MM.1S (cell line): Measurements from ENCODE around the gene NAA60.

Experiments
- DNase-seq: peaks from one replicate; pipeline ENCODE4 v3.0.0-alpha.2; 2015
- H2AFZ ChIP-seq: fragments of 300-600 bp; sonication (generic); 2 replicates; pipeline ENCODE4 v1.6.0; 2016; ENCODE audit warnings: antibody characterized with exemption, low read length
- H3F3A ChIP-seq: fragments of 300-600 bp; sonication (generic); 2 replicates; pipeline ENCODE4 v1.6.1; 2016; ENCODE audit warnings: mild to moderate bottlenecking, antibody characterized with exemption, low read length, moderate library complexity, mixed read lengths; ENCODE audit not compliant: insufficient read depth
- H3K27ac ChIP-seq: fragments of 300-600 bp; sonication (generic); 2 replicates; pipeline ENCODE4 v1.5.1; 2016; ENCODE audit warnings: mild to moderate bottlenecking, low read length
- H3K27me3 ChIP-seq: fragments of 300-600 bp; sonication (generic); replicated peaks from 2 replicates; pipeline ENCODE4 v1.6.0; 2016; ENCODE audit warnings: low read length; ENCODE audit not compliant: insufficient read depth
- H3K36me3 ChIP-seq: fragments of 300-600 bp; sonication (generic); replicated peaks from 2 replicates; pipeline ENCODE4 v1.6.1; 2016; ENCODE audit warnings: mild to moderate bottlenecking, low read length, mixed read lengths; ENCODE audit not compliant: insufficient read depth
- H3K4me1 ChIP-seq: fragments of 300-600 bp; sonication (generic); 2 replicates; pipeline ENCODE4 v1.6.1; 2016; ENCODE audit warnings: low read length, mixed read lengths
- H3K4me2 ChIP-seq: fragments of 300-600 bp; sonication (generic); 2 replicates; pipeline ENCODE4 v1.6.0; 2016; ENCODE audit warnings: low read depth, low read length
- H3K4me3 ChIP-seq: fragments of 300-600 bp; sonication (generic); 2 replicates; pipeline ENCODE4 v1.5.1; 2016; ENCODE audit warnings: low read length, mixed read lengths
- H3K79me2 ChIP-seq: fragments of 300-600 bp; sonication (generic); 2 replicates; pipeline ENCODE4 v1.6.1; 2016; ENCODE audit warnings: mixed run types, low read length, mixed read lengths
- H3K9ac ChIP-seq: fragments of 300-600 bp; sonication (generic); 2 replicates; pipeline ENCODE4 v1.6.1; 2016; ENCODE audit warnings: low read length, mixed read lengths
- H3K9me2 ChIP-seq: fragments of 300-600 bp; sonication (generic); replicated peaks from 2 replicates; pipeline ENCODE4 v1.6.1; 2016; ENCODE audit warnings: mild to moderate bottlenecking, low read length, mixed read lengths; ENCODE audit not compliant: insufficient read depth
- H3K9me3 ChIP-seq: fragments of 300-600 bp; sonication (generic); replicated peaks from 2 replicates; pipeline ENCODE4 v1.6.1; 2016; ENCODE audit warnings: mild to moderate bottlenecking, low read length, mixed read lengths; ENCODE audit not compliant: insufficient read depth
- H4K20me1 ChIP-seq: fragments of 300-600 bp; sonication (generic); 2 replicates; pipeline ENCODE4 v1.6.1; 2016; ENCODE audit warnings: mild to moderate bottlenecking, low read length, moderate library complexity, mixed read lengths; ENCODE audit not compliant: insufficient read depth
- EZH2 ChIP-seq: fragments of 300-600 bp; sonication (generic); optimal IDR thresholded peaks from 2 replicates; pipeline ENCODE3; 2017; ENCODE audit warnings: low read depth, mild to moderate bottlenecking, antibody characterized with exemption, low read length, mixed read lengths
- EZH2phosphoT487 ChIP-seq: fragments of 300-600 bp; sonication (generic); IDR thresholded peaks from 2 replicates; pipeline ENCODE4 v1.6.1; 2018; ENCODE audit warnings: antibody characterized with exemption, low read length
- TF ChIP-seq, protein P1 (sequence below): fragments of 300-600 bp; sonication (generic); IDR thresholded peaks from 2 replicates; pipeline ENCODE4 v1.5.1; 2016; ENCODE audit warnings: antibody characterized with exemption, low read length, mixed read lengths

The NAA60 gene

DNA sequence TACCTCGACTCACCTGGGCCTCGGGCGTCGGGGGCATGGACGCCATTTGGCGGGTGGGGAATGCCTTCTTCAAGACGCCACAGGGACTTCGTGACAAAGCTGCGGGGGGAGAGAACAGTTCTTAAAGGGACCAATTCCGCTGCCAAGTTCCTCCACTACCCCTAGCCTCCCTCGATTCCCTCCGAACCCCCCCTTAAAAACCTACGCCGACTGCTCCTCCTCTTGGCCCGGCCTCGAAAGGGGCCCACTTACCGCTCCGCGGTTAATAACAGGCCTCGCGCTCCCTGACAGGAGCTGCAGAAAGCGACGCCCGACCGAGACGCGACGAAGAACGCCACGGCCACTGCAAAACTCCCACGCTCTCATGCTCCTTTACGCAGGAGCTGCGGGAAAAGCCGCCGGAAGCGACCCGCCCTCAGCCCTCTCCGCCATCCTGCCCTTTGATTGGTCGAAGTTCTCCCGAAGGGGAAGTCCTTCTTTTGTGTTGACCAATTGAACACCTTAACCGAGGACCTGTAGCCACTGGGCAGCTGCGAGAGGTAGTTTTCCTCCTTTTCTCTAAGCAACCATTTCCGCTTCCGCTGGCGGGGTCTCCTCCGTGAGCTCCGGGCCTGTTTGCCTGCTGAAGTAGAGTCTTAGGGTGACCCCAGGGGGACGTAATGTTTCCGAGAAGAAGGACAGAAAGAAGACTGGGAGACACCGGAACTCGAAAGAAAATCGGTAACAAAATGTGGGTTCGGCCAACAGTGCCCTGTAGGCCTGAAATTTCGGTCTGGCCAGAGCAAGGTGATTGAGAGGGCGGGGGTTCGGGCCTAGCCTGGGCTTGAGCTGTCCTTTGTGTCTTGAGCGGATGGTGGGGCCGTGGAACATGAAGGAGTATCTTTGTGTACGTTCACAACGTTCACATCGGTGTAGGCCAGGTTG, at the start of gene NAA60, which contains the start of gene ZNF597:
TSS of gene NAA60 (plus strand) at position 573 of the 924 bp plus-strand sequence. CDS start 32,548 bp downstream, outside the sequence.
TSS of gene ZNF597 (minus strand) at position 397 of the 924 bp plus-strand sequence. CDS start at position 46, 351 bp downstream.
- TF ChIP-seq EZH2phosphoT487: no peak
- TF ChIP-seq, protein P1, sequence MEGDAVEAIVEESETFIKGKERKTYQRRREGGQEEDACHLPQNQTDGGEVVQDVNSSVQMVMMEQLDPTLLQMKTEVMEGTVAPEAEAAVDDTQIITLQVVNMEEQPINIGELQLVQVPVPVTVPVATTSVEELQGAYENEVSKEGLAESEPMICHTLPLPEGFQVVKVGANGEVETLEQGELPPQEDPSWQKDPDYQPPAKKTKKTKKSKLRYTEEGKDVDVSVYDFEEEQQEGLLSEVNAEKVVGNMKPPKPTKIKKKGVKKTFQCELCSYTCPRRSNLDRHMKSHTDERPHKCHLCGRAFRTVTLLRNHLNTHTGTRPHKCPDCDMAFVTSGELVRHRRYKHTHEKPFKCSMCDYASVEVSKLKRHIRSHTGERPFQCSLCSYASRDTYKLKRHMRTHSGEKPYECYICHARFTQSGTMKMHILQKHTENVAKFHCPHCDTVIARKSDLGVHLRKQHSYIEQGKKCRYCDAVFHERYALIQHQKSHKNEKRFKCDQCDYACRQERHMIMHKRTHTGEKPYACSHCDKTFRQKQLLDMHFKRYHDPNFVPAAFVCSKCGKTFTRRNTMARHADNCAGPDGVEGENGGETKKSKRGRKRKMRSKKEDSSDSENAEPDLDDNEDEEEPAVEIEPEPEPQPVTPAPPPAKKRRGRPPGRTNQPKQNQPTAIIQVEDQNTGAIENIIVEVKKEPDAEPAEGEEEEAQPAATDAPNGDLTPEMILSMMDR: no peak
- no peak for TF ChIP-seq EZH2
- peak within 1 kb of the TSS; percentile 58 for H3K4me2 ChIP-seq
- no peaks in the 10 kb centered on the region for H3F3A ChIP-seq
- H3K27ac ChIP-seq: peak within 1 kb of the TSS; percentile 29; the same call in 1 of the 2 replicates
- H3K79me2 ChIP-seq: peaks cover 21% of the 10 kb centered on the region
- no peaks in the 10 kb centered on the region for H3K27me3 ChIP-seq
- H3K9me2 ChIP-seq: no peaks in the 10 kb centered on the region
- no peaks in the 10 kb centered on the region for H3K4me1 ChIP-seq
- H3K9me3 ChIP-seq: no peaks in the 10 kb centered on the region
- no peaks in the 10 kb centered on the region for H4K20me1 ChIP-seq
- DNase-seq: peak; percentile 89
- H3K36me3 ChIP-seq: no peaks in the 10 kb centered on the region
- peak within 1 kb of the TSS; percentile 71 for H3K9ac ChIP-seq
- peak within 1 kb of the TSS; percentile 75 for H2AFZ ChIP-seq
- H3K4me3 ChIP-seq: peak within 1 kb of the TSS; percentile 74

DNA sequence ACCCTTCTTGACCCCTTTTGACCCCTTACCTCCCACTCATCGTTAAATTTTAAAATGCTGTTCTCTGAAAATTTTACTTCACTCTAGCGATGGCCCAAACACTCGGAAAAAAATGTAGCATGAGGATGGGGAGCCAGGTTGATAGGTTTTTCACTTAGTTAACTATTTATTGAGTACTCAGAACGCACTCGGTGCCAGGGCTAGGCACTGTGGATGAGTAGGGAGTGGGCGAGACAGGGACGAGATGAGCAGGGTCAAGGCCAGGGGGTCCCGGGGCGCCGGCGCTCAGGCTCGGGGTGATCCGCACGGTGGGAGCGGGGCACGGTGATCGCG, 43.1 kb upstream of the NAA60 start:
- peak overlapping the region; percentile 96 for H3K4me3 ChIP-seq
- peak; percentile 11 for DNase-seq
- H3K27me3 ChIP-seq: no peaks in the 10 kb centered on the region
- peaks cover 8% of the 10 kb centered on the region; the same call in 1 of the 2 replicates for H3F3A ChIP-seq
- no peaks in the 10 kb centered on the region for H3K9me3 ChIP-seq
- no peaks in the 10 kb centered on the region for H4K20me1 ChIP-seq
- H3K36me3 ChIP-seq: peaks cover 14% of the 10 kb centered on the region
- no peaks in the 10 kb centered on the region for H3K9me2 ChIP-seq
- peaks cover 28% of the 10 kb centered on the region for H3K79me2 ChIP-seq
- H3K9ac ChIP-seq: peak overlapping the region; percentile 80
- H3K4me1 ChIP-seq: peaks cover 6% of the 10 kb centered on the region; the same call in 1 of the 2 replicates
- peak overlapping the region; percentile 85 for H3K4me2 ChIP-seq
- peak overlapping the region; percentile 69 for H3K27ac ChIP-seq
- TF ChIP-seq EZH2phosphoT487 (no peak), EZH2 (no peak)
- TF ChIP-seq, protein P1: no peak
- H2AFZ ChIP-seq: peak overlapping the region; percentile 95

DNA sequence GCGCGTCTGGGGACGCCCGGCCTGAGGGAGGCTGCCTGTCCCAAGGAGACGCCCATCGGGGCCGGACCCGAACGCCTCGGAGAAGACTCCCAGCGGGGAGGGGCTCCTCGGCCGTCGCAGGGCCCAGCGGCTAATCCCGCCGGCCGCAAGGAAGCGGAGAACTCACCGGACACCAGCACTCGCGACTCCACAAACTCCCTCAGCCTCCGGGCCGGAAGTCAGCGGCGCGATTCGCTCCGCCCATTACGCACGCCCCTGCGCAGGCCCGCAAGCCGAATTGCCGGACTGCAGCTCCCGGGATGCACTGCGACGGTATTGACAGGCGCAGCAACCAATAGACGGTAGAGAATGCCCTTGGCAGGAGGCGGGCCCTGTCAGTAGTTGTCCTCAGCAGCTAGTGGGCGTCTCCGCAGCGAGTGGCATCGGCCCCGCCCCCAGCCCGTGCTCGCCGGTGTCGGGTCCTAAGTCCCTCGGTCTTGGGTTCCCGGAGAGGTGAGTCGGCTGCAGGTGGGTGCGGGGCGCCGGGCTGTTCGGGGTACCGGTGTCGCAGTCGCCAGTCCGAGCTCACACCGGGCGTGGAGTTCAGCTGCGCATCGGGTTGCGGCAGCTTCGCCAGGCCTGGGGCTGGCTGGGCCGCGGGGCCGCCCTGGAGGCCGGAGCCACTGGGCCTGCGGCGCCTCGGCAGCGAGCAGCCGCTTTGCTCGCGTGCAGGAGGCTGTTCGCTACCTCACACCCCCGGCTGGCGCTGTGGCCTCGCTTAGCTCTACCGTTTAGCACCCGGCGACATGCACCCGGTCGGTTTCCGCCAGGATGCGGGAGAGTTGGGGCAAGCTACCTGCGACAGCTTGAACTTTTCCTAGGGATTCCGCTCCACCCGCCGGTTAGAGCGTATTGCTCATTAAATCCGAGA, 42.4 kb upstream of the NAA60 start, which contains the start of the genes ZNF174 and ZSCAN32:
TSS of gene ZNF174 (plus strand) at position 437 of the 910 bp plus-strand sequence. CDS start 790 bp downstream, outside the sequence.
TSS of gene ZSCAN32 (minus strand) at position 226 of the 910 bp plus-strand sequence. CDS start 3,447 bp downstream, outside the sequence.
- Histone ChIP-seq H3K27ac (peak within 1 kb of the TSS; percentile 69), H3K4me1 (peaks cover 6% of the 10 kb centered on the region; the same call in 1 of the 2 replicates), H3F3A (peaks cover 8% of the 10 kb centered on the region; the same call in 1 of the 2 replicates), H4K20me1 (no peaks in the 10 kb centered on the region), H3K9me3 (no peaks in the 10 kb centered on the region), H3K4me2 (peak within 1 kb of the TSS; percentile 85), H3K27me3 (no peaks in the 10 kb centered on the region), H3K36me3 (peaks cover 19% of the 10 kb centered on the region), H2AFZ (peak within 1 kb of the TSS; percentile 95), H3K79me2 (peaks cover 28% of the 10 kb centered on the region), H3K4me3 (peak within 1 kb of the TSS; percentile 96), H3K9me2 (no peaks in the 10 kb centered on the region), H3K9ac (peak within 1 kb of the TSS; percentile 80)
- TF ChIP-seq, protein P1: no peak
- TF ChIP-seq EZH2 (no peak), EZH2phosphoT487 (no peak)
- peak; percentile 99 for DNase-seq
